Measurements from ENCODE around the gene NPHP4. TPM values are rescaled to one million over a fixed set of nuclear protein-coding genes. Genes with fewer than 3 reads are reported as not detected.

The NPHP4 gene
- total and polyA plus RNA-seq, 12 donors, result 2.7 to 13.2 (median 7.3) TPM

DNA sequence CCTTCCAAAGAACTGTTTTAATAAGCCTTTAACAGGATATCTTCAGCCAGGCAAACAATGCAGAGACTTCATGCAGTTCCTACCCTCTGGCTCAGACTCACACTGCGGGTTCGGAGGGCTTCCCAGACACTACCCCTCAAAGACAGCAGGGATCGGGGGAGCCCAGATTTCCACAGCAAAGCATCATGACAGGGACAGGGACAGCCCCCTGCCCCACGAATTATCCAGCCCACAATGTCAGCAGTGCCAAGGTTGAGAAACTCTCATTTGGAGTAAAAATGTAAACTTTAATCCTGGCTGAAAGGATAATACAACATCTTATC is 20.1 kb downstream of the NPHP4 start:
- H3K36me3 ChIP-seq (replicated peaks in 1 of 2), result no peaks in the 10 kb centered on the region

DNA sequence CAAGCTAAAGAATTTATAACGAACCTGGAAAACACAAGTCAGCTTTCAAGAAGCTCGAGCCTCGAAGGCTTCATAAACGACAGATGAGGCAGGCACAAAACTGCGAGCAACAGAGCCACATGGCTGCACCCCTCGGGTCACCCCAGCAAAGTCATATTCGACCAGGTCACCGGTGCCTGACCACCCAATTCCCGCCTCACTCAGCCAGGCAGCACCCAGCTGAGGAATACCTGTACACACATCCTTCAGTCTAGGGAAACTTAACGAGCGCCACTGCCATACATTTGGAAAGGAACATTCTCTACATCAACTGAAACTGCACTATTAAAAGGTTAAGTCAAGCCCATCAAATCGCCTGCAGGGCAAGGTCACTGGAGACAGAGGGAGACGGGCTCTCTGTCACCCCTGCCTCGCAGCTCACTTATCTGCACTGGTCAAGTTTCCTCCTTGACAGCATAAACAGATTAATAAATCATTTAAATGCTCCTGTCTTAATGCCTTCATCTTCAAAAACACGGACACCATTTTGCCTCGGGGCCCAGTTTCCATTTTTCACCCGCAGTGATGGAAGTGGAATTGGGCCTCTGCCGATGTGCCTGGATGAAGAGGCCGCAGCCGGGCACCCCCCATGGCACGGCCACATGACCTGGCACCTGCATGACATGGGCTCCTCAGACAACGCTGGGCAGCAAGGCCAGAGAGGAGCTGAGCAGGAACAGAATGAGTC is 20.6 kb downstream of the NPHP4 start:
- H3K27ac ChIP-seq, result no peak overlapping the region
- no peak overlapping the region for H3K4me3 ChIP-seq
- peaks cover 0 to 7% of the 10 kb centered on the region in 2 donors for H3K4me1 ChIP-seq (replicated peaks in 1 of 2)
- DNase-seq, result no peak
- no peaks in the 10 kb centered on the region for H3K27me3 ChIP-seq
- H3K36me3 ChIP-seq (replicated peaks in 1 of 2), result peaks cover 0 to 4% of the 10 kb centered on the region in 2 donors
- intact Hi-C loops (cut with DNase I), result loop anchor here in 1 of 2 donors (5.0 kb wide), 1 partner anchor 459 kb away; no protein-coding TSS in a partner anchor
- 76 to 87% (median 85%) methylated on average over 15 to 22 of the region's 22 CpGs for WGBS, 4 donors
- TF ChIP-seq, protein P1, sequence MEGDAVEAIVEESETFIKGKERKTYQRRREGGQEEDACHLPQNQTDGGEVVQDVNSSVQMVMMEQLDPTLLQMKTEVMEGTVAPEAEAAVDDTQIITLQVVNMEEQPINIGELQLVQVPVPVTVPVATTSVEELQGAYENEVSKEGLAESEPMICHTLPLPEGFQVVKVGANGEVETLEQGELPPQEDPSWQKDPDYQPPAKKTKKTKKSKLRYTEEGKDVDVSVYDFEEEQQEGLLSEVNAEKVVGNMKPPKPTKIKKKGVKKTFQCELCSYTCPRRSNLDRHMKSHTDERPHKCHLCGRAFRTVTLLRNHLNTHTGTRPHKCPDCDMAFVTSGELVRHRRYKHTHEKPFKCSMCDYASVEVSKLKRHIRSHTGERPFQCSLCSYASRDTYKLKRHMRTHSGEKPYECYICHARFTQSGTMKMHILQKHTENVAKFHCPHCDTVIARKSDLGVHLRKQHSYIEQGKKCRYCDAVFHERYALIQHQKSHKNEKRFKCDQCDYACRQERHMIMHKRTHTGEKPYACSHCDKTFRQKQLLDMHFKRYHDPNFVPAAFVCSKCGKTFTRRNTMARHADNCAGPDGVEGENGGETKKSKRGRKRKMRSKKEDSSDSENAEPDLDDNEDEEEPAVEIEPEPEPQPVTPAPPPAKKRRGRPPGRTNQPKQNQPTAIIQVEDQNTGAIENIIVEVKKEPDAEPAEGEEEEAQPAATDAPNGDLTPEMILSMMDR (IDR thresholded peaks at IDR 0.05), result no peak
- TF ChIP-seq POLR2A (IDR thresholded peaks at IDR 0.05), result no peak
- no peaks in the 10 kb centered on the region for H3K9me3 ChIP-seq (replicated peaks in 1 of 3)

More for the DNA sequence above, 20.1 kb downstream of the NPHP4 start:
- no peak for DNase-seq
- Histone ChIP-seq H3K27me3 (no peaks in the 10 kb centered on the region), H3K4me1 (replicated peaks in 1 of 2) (peaks cover 0 to 3% of the 10 kb centered on the region in 2 donors), H3K4me3 (no peak overlapping the region), H3K9me3 (replicated peaks in 1 of 3) (no peaks in the 10 kb centered on the region), H3K27ac (no peak overlapping the region)
- intact Hi-C loops (cut with DNase I), result loop anchor here in 1 of 2 donors (5.0 kb wide), 1 partner anchor 460 kb away; no protein-coding TSS in a partner anchor
- 82 to 100% (median 89%) methylated on average over 3 to 4 of the region's 4 CpGs for WGBS, 4 donors
- TF ChIP-seq, protein P1 (IDR thresholded peaks at IDR 0.05), result no peak
- TF ChIP-seq POLR2A (IDR thresholded peaks at IDR 0.05), result no peak

DNA sequence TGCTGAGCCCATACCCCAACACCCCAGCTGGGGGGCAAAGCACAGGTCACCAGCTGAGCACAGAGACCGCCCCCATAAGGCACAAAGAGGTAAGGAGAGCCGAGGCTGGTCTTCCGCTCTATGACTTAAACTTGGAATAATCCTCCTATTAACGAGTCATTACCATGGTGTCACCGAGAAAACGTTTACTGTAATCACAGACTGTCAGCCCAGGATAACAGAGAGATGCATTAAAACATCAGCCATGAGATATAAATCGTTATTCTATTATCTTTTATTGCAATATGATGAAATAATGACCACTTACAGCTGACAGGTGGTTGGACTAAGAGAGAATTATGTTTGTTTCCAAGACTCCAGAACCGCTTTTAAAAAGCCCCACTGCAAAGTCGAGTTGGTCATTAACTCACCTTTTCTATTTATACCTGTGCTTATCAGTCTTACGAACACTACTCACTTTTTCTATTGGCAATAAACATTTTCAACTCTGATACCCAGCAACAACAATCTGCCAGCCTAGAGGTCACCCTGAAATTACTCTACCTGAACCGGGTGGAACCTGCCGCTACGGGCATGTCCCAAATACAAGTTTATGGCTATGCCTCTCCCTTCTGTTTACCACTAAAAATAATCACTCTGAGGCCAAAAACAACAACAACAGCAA is 21.5 kb downstream of the NPHP4 start:
- no peaks in the 10 kb centered on the region for H3K27me3 ChIP-seq
- peaks cover 0 to 4% of the 10 kb centered on the region in 2 donors for H3K36me3 ChIP-seq (replicated peaks in 1 of 2)
- no peak for DNase-seq
- 82 to 90% (median 86%) methylated on average over 13 of the region's 13 CpGs for WGBS, 4 donors
- no peak overlapping the region for H3K4me3 ChIP-seq
- no peaks in the 10 kb centered on the region for H3K9me3 ChIP-seq (replicated peaks in 1 of 3)
- no peak for TF ChIP-seq POLR2A (IDR thresholded peaks at IDR 0.05)
- peaks cover 0 to 7% of the 10 kb centered on the region in 2 donors for H3K4me1 ChIP-seq (replicated peaks in 1 of 2)
- intact Hi-C loops (cut with DNase I), result loop anchor here in 1 of 2 donors (5.0 kb wide), 1 partner anchor 458 kb away; no protein-coding TSS in a partner anchor
- H3K27ac ChIP-seq, result no peak overlapping the region

DNA sequence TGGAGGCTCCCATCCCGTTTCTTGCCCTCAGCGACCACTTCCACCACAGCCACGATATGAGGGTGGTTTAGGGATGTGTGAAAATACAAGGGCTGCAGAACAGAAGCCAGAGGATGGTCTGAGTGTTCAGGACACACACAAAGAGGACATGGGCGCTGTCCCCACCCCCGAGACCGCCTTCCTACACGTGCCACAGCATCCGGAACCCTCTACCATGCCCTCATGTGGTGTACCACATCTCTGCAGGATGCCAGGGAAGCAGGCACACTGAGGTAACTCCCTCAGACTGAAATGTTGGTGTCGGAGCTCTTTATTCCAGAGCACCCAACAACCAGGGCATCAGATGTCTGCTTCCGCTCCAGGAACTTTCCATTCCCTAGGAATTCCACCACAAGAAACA is 23.1 kb downstream of the NPHP4 start:
- no peak for TF ChIP-seq POLR2A (IDR thresholded peaks at IDR 0.05)
- TF ChIP-seq, protein P1 (IDR thresholded peaks at IDR 0.05), result no peak
- H3K27ac ChIP-seq, result no peak overlapping the region
- WGBS, 4 donors, result 89 to 98% (median 95%) methylated on average over 9 to 10 of the region's 10 CpGs
- H3K36me3 ChIP-seq (replicated peaks in 1 of 2), result peaks cover 0 to 4% of the 10 kb centered on the region in 2 donors
- peaks cover 0 to 7% of the 10 kb centered on the region in 2 donors for H3K4me1 ChIP-seq (replicated peaks in 1 of 2)
- H3K27me3 ChIP-seq, result no peaks in the 10 kb centered on the region
- H3K9me3 ChIP-seq (replicated peaks in 1 of 3), result no peaks in the 10 kb centered on the region
- H3K4me3 ChIP-seq, result no peak overlapping the region
- intact Hi-C loops (cut with DNase I), result no loop called here
- DNase-seq, result no peak
